WI38 (cell line): Measurements from ENCODE around the gene ZCRB1.

ENCODE experiments used
- H3K4me3 ChIP-seq: 2 replicates; pipeline ENCODE4 v1.5.1; 2011; ENCODE audit warnings: low read depth, mild to moderate bottlenecking, control low read depth, low read length
- TF ChIP-seq, protein P1 (sequence below): IDR thresholded peaks from 2 replicates; pipeline ENCODE4 v1.5.1; 2012; ENCODE audit warnings: low read depth, mild to moderate bottlenecking, control low read depth, low read length

Gene ZCRB1

GRCh38 chr12:42286741-42287140 is 39.2 kb downstream of the ZCRB1 start:
- TF ChIP-seq, protein P1, sequence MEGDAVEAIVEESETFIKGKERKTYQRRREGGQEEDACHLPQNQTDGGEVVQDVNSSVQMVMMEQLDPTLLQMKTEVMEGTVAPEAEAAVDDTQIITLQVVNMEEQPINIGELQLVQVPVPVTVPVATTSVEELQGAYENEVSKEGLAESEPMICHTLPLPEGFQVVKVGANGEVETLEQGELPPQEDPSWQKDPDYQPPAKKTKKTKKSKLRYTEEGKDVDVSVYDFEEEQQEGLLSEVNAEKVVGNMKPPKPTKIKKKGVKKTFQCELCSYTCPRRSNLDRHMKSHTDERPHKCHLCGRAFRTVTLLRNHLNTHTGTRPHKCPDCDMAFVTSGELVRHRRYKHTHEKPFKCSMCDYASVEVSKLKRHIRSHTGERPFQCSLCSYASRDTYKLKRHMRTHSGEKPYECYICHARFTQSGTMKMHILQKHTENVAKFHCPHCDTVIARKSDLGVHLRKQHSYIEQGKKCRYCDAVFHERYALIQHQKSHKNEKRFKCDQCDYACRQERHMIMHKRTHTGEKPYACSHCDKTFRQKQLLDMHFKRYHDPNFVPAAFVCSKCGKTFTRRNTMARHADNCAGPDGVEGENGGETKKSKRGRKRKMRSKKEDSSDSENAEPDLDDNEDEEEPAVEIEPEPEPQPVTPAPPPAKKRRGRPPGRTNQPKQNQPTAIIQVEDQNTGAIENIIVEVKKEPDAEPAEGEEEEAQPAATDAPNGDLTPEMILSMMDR: no peak
- H3K4me3 ChIP-seq: no peak overlapping the region

GRCh38 chr12:42285431-42285830 is 40.5 kb downstream of the ZCRB1 start:
- H3K4me3 ChIP-seq: no peak overlapping the region
- TF ChIP-seq, protein P1: no peak

DNA sequence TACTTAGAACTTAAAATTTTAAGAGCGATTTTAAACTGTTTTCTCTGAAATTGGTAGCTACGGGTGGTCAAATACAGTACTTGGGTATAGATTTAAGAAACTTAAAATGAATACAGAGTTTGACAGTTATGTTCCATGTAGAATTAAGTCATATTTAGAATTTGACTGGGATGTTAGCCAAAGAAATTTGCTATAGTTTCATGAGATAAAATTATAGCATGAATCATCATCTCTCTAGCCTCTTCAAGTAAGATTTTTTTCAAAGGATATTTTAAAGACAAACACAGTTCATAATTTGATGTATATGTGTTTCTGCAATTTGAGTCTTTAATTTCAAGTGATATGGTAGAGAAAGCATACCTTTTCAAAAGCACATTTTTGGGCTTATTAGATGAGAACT is 41.0 kb downstream of the ZCRB1 start:
- H3K4me3 ChIP-seq: no peak overlapping the region
- TF ChIP-seq, protein P1: no peak

DNA sequence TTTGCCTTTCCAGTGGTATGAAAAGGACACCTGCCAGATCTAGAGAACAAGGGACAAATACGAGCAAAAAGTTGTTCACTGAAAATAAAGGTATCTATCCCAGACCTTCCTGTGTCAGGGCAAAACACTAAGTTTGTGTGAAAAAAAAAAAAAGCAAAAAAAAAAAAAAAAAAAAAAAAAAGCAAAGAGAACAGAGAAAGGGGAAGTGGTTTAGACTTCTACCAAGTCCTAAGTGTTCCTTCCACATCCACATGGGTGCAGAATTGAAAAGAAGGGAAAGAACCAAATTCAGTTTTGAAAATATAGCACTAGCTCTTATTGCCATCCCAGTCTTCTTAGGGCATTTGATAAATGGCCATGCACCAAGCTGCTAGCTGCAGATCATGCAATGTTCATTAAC is 41.7 kb downstream of the ZCRB1 start:
- H3K4me3 ChIP-seq: no peak overlapping the region
- TF ChIP-seq, protein P1: no peak

DNA sequence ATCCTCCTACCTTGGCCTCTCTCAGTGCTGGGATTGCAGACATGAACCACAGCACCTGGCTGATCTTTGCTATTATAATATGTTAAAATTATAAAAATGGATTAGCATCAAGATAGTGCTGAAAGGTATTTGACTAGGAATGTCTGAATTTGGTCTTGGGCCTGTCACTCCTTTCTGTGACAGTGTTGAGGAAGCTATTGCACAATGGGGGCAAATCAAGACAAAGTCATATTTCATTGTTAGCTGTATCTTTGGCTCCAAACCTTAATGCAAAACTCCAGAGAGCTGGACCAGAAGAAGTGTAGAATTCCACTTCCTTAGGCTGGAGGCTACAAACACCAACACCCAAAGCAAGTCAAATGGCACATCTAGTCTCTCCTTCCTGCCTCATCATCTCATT is 42.2 kb downstream of the ZCRB1 start:
- TF ChIP-seq, protein P1: no peak
- H3K4me3 ChIP-seq: no peak overlapping the region

DNA sequence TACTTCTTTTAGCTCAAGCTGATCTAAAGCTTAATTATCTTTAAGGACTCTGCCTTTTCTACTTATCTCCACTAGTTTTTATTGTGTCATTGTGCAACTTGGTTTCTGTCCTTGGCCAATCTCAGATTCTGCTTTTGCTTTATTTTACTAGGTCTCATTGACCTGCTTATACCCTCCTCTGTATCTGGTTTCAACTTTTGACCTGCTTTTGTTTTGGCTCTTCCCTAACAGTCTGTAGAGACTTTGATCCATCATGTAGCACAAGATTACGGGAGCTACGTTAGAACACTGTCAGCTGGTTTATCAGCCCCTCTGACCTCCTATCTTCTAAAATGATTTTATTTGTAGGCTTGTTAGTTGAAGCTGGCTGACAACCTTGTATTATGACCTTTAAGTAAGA is 43.6 kb downstream of the ZCRB1 start:
- no peak overlapping the region for H3K4me3 ChIP-seq
- TF ChIP-seq, protein P1: no peak

DNA sequence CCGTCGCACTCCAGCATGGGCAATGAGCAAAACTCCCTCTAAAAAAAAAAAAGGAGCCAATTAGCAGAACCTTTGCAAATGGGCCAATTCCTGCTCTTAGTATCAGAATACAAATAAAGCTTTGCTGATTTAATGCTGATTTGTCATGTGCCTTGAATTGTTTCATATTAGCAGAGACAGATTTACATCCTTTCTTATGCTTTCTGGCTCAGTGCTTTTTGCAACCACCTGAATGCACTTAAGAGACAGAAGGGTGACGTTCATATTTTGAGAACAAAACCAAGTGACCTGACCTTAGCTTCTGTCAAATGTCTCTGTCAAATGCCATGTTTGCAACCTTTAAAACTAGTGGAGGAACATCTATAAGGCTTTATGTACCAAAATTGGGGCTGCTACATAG is 44.0 kb downstream of the ZCRB1 start:
- TF ChIP-seq, protein P1: no peak
- H3K4me3 ChIP-seq: no peak overlapping the region
